GM12892 (cell line): ENCODE results near the gene ATRIP.
"Not testable (repeated sequence)": the region's sequence is repeated elsewhere in the genome, so short reads cannot be mapped to it uniquely, and the experiment has no call there.

Experiments
- DNase-seq: peaks from one replicate; pipeline ENCODE4 v3.0.0; 2011; ENCODE audit not compliant: insufficient read length
- FAIRE-seq: peaks from 2 replicates; lab custom pipeline; 2011; peaks lifted over from hg19 to GRCh38; lab: Jason Lieb, UNC
- POLR2A ChIP-seq: IDR thresholded peaks from 2 replicates; pipeline ENCODE4 v1.6.1; 2011; ENCODE audit warnings: low read depth, low read length, control low read depth
- POLR2AphosphoS5 ChIP-seq: IDR thresholded peaks from 2 replicates; pipeline ENCODE4 v1.6.1; 2011; ENCODE audit warnings: low read depth, low read length, control low read depth
- TAF1 ChIP-seq: IDR thresholded peaks from 2 replicates; pipeline ENCODE4 v1.6.1; 2011; ENCODE audit warnings: low read depth, mild to moderate bottlenecking, control low read depth, low read length, borderline replicate concordance

Gene ATRIP

DNA sequence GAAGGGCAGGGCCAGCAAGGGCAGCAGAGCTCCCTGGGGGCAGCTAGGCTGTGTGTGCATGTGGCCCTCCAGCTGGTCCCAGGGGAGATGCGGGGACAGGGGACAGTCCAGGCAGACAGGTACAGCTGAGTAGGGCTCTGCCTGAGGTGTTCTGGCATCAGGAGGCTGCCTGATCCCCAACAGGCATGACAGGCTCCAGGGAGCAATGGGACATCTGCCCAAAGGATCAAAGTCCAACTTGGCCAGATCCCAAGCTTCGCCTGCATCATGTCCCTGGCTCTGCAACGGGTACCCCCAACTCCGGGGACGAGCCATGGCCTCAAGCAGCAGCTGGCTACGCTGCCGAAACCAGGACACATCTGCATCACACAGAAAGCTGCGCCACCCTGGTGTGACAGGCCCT lies 21.8 kb downstream of the ATRIP start:
- FAIRE-seq (no peak), DNase-seq (no peak)
- TF ChIP-seq POLR2AphosphoS5: peak; percentile 74; the same call in 1 of the 2 replicates
- no peak for TF ChIP-seq TAF1

DNA sequence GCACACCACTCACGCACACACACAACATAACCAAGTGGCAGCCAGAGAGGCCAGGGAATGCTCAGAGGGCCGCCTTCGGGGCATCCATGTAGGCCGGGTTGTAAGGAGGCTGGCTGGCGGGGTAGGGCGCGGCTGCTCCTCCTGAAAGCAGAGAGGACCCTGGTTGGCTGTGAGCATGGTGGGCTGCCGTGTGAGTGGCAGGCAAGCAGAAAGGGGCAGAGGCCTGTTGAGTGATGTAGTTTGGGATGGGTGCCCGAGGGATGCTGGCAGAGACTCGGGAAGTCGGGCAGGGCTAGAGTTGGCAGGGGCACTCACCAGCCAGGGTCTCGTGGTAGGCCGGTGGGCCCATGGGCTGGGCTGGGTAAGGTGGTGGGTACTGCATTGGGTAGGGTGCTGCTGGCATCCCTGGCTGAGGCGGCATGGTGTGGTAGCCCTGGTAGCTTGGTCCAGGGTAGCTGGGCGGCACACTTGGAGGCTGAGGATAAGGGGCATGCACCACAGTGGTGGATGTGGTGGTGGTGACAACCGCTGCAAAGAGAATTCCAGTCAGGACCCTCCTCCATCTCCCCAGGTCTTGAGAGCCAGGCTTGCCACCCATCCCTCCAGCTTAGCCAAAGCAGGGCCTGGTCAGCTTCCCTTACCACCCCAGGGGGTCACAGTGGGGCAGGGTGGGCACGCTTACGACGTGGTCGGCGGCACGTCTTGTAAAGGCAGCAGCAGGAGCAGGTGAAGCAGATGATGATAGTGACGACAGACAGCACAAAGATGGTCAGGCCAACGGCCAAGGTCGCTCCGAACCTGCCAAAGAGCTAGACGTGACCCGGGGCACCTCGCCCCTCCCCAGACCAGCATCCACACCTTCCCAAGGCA lies 22.7 kb downstream of the ATRIP start:
- no peak for TF ChIP-seq TAF1
- peak; percentile 51 for TF ChIP-seq POLR2AphosphoS5
- peak; percentile 43; the same call in 1 of the 2 replicates for TF ChIP-seq POLR2A
- FAIRE-seq (no peak), DNase-seq (no peak)

DNA sequence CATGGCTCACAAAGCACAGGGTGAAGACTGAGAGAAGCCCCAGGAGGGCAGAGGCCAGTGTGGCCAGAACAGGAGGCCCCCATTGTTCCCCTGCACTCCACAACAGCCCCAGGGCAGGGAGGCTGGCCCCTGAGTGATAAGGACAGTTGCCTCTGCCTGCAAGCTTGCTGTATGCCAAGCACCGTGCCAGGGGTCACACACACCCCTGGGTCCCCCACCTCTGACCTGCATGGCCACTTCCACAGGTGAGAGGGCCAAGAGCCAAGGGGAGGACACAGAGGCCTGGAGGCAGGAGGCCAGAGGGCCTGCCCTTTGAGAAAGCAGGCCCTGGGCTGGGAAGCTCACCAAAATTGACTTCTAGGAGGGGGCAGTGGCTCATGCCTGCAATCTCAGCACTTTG lies 23.7 kb downstream of the ATRIP start:
- FAIRE-seq: no peak
- DNase-seq: no peak

DNA sequence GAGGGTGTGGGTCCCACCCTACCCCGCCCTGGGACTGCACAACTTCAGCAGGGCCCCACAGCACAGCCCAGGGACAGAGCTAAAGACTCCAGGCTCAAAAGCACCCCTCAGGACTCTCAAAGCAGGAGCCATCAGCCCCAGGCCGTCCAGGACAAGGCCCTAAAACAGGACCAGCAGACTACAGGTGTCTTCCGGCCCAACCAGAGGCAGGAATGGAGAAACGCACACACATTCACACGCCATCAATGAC lies 26.1 kb downstream of the ATRIP start:
- no peak for DNase-seq
- no peak for FAIRE-seq

More for the DNA sequence above, 23.7 kb downstream of the ATRIP start:
- no peak for TF ChIP-seq POLR2AphosphoS5

DNA sequence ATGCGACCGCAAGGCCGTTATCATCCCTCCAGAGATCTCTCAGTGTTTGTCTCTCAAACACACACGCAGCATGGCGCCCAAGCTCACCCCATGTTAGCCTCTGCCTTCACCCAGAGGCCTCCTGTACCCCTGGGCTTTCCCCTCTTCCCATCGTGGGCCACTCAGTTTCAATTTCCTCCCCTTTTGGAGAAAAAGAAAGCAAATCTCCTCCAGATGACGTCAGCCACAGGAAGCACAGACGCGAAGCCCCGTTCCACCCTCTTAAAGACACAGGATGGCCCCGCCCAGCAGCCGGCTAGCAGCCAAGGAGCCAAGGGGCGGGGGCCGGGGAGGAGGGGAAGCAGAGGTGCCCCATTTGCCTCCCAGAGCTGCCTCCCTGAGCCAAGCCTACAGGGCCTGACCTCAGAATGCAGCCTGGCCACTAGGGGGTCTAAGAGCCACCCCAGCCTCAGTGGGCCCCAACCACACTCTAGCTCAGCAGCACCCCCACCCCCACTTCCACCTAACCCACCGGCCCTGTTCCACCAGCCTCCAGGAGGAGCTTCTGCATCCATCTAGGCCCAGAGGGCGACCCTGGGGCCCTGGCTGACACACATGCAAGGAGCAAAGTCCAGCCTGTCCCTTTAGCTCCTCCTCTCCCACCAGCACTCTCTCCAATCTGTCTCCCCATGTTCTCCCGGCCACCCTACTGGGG lies 26.5 kb downstream of the ATRIP start:
- TF ChIP-seq POLR2AphosphoS5 (peak; percentile 92), TAF1 (peak; percentile 68; the same call in 1 of the 2 replicates), POLR2A (peak; percentile 85)
- DNase-seq (peak; percentile 88), FAIRE-seq (peak; percentile 100)

More for the DNA sequence above, 26.1 kb downstream of the ATRIP start:
- no peak for TF ChIP-seq POLR2A
- no peak for TF ChIP-seq TAF1
- TF ChIP-seq POLR2AphosphoS5: no peak

DNA sequence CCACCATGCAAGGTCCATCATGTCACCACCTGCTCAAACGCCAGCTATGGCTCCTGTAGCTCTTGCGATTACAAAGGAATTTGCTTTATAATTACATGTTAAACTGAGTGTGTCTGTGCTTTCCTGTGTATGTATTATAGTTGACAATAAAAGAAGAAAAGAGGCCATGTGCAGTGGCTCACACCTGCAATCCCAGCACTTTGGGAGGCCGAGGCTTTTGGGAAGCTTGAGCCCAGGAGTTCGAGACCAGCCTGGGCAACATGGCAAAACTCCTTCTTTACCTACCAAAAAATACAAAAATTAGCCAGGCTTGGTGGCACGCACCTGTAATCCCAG lies 27.0 kb downstream of the ATRIP start:
- no peak for TF ChIP-seq TAF1
- TF ChIP-seq POLR2A: no peak
- TF ChIP-seq POLR2AphosphoS5: no peak
- DNase-seq (no peak), FAIRE-seq (no peak)

DNA sequence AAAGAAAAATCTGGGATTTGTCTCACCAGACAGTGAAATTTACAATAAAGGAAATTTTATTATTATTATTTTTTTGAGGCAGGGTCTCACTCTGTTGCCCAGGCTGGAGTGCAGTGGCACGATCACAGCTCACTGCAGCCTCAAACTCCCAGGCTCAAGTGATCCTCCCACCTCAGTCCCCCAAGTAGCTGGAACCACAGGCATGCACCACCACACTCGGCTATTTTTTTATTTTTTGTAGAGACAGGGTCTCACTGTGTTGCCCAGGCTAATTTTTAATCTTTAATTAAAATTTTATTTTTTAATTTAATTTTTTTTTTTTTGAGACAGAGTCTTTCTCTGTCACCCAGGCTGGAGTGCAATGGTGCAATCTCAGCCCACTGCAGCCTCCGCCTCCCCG lies 27.5 kb downstream of the ATRIP start:
- FAIRE-seq, DNase-seq: not testable (repeated sequence)

DNA sequence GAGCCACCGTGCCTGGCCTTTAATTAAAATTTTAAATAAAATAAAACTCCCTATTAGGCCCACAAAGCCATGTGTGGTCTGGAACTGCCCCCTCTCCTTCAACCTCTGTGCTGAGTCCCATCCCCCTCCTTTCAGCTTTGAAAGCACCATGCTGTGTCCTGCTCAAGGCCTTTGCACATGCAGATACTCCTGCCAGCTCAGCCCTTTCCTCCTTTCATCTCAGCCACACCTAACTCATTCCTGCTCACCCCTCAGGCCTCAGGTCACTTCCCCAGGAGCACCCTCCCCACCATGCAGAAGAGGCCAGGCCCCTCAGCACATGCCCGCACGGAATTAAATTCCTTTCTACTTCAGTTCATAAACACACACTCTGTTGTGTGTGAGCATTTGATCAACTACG lies 28.1 kb downstream of the ATRIP start:
- DNase-seq: no peak
- TF ChIP-seq POLR2A (no peak), POLR2AphosphoS5 (no peak)
- no peak for FAIRE-seq

DNA sequence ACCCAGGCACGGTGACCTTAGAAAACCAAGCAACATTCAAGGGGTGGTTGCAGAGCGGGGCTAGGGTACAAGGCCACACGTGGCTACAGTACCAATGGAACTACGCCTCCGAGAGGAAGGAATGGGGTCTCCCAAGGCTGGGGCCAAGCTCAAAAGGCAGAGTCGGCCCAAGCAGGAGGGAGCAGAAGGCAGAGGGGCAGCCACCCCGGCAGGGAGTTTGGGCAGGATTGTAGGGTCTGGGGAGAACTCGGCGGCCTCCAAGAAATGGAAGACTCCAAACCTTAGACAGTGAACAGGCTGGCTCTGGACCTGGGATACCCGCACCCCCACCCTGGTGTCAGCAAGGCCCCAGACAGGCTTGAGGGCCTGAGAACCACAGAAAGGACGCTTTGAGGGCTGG lies 28.7 kb downstream of the ATRIP start:
- FAIRE-seq: no peak
- no peak for DNase-seq
- TF ChIP-seq POLR2AphosphoS5 (no peak), TAF1 (no peak), POLR2A (no peak)

DNA sequence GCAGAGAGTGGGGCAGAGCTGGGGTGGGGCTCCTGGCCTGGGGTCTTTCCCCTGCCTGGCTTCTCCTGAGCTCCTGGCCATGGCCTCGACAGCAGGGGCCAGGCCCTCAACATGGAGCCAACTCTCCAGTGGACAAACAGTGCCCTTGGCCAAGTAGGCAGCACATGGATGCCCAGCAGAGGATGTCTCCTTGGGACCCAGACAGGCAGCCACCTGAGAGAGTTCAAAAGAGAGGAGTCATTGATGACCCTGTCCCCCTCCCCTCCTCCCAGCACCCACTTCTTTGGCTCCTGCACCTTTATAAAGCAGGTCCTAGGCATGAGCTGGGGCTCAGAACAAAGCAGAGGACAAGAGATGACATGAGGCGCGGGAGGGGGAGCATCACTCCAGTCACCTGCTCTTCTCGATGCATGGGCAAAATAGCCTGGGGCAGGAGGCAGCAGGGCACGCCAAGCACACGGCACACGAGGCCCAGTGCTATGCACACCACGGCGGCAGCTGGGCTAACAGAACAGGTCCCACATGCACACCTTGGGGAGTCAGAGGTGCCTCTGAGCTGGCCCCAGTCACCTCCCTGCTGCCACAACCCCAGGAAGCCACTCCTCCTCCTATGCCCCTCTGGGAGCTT lies 30.0 kb downstream of the ATRIP start:
- FAIRE-seq: no peak
- TF ChIP-seq POLR2AphosphoS5 (no peak), TAF1 (no peak)
- no peak for DNase-seq

DNA sequence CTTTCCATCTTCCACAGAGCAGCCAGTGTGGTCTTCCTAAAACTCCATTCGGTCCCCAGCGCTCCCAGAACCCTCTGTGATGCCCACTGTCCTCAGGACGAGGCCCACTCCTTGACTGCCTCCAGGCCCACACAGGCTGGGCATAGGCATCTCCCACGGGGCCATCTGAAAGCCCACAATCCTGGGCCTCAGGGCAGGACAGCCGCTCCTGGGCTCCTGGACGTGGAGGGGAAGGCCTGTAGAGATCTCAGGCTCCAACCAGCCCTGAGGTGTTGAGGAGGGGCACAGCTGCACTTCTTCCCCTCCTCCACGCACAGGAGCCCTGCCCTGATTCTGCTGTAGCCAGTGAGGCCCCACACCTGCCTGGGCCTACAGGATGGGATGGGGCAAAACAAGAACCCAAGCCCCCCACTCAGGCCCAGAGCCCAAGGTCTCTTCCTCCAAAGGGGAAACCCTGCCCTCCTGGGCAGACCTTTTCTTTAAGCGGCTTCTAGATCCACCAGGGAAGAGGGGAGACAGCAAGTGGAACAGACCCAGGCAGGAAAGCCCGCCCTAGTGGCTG lies 31.5 kb downstream of the ATRIP start:
- no peak for TF ChIP-seq TAF1
- no peak for TF ChIP-seq POLR2A
- no peak for TF ChIP-seq POLR2AphosphoS5
- FAIRE-seq (no peak), DNase-seq (no peak)
